Endothelial cell of umbilical vein (primary cell): ENCODE results near the gene CCR9. TPM values are rescaled to one million over a fixed set of nuclear protein-coding genes. Genes with fewer than 3 reads are reported as not detected.

Experiments used
- BruUV-seq: library from RNA; stranded (reverse); fragments of 400-500 nt; replicated peaks from 2 replicates; lab custom pipeline; 2021; lab: Mats Ljungman, UMichigan
- CTCF ChIA-PET: fragments of 300-600, 350-600 bp; sonication (Branson Sonifier 250); formaldehyde crosslinking; loops from one replicate; lab custom pipeline; 2021; ENCODE audit warnings: antibody characterized with exemption, inconsistent platforms; lab: Charles Lee
- POLR2A ChIA-PET: fragments of 300-600, 350-600 bp; sonication (Branson Sonifier 250); formaldehyde crosslinking; loops from one replicate; lab custom pipeline; 2021; ENCODE audit warnings: antibody characterized with exemption, inconsistent platforms; lab: Charles Lee
- DNase-seq: peaks from one replicate; pipeline ENCODE4 v3.0.0-alpha.2; 2011; ENCODE audit warnings: low read depth, low spot score
- FAIRE-seq: peaks from 2 replicates; lab custom pipeline; 2011; peaks lifted over from hg19 to GRCh38; lab: Jason Lieb, UNC
- H2AFZ ChIP-seq: 2 replicates; pipeline ENCODE4 v1.6.0; 2012; ENCODE audit warnings: low read depth, low read length, control low read depth, inconsistent platforms
- H3K27ac ChIP-seq: 2 replicates; pipeline ENCODE4 v1.5.1; 2011; ENCODE audit warnings: low read depth, mild to moderate bottlenecking, control low read depth, low read length, moderate library complexity; ENCODE audit not compliant: insufficient read depth
- H3K27me3 ChIP-seq, 2 experiments: 2 replicates each; pipeline versions ENCODE4 v1.6.0 to v1.6.1; 2011; ENCODE audit warnings: low read length in 2 of 2, mixed read lengths in 1 of 2; ENCODE audit not compliant: control insufficient read depth in 2 of 2, insufficient read depth in 2 of 2
- H3K36me3 ChIP-seq, 2 experiments: 2 replicates in 1 of 2; 3 replicates in 1 of 2; pipeline ENCODE4 v1.5.1; 2011; ENCODE audit warnings: low read length in 2 of 2, mild to moderate bottlenecking in 1 of 2, moderate library complexity in 1 of 2; ENCODE audit not compliant: control insufficient read depth in 2 of 2, insufficient read depth in 2 of 2; ENCODE audit errors: extremely low read depth in 1 of 2
- H3K4me1 ChIP-seq: 3 replicates; pipeline ENCODE4 v1.5.1; 2011; ENCODE audit warnings: mild to moderate bottlenecking, low read length; ENCODE audit not compliant: control insufficient read depth, insufficient read depth; ENCODE audit errors: extremely low read depth
- H3K4me2 ChIP-seq: 2 replicates; pipeline ENCODE4 v1.6.1; 2011; ENCODE audit warnings: low read length, control low read depth, mixed read lengths; ENCODE audit not compliant: insufficient read depth
- H3K4me3 ChIP-seq, 3 experiments: fragments of 200-600 bp in 1 of 3; sonication (generic), shearing (Covaris generic) in 1 of 3; replicated peaks in 1 of 3; 2 replicates each; pipeline ENCODE4 v1.5.1; 2011 to 2016; ENCODE audit warnings: control low read depth in 3 of 3, low read length in 3 of 3, mild to moderate bottlenecking in 2 of 3, inconsistent platforms in 1 of 3, low read depth in 1 of 3, moderate library complexity in 1 of 3; ENCODE audit not compliant: insufficient read depth in 1 of 3
- H3K79me2 ChIP-seq: 2 replicates; pipeline ENCODE4 v1.6.0; 2012; ENCODE audit warnings: low read length, inconsistent platforms; ENCODE audit not compliant: control insufficient read depth, insufficient read depth
- H3K9ac ChIP-seq: replicated peaks from 2 replicates; pipeline ENCODE3; 2011; ENCODE audit warnings: low read length, control low read depth; ENCODE audit not compliant: insufficient read depth; ENCODE audit errors: extremely low read depth
- H3K9me1 ChIP-seq: replicated peaks from 3 replicates; pipeline ENCODE4 v1.6.0; 2011; ENCODE audit warnings: mild to moderate bottlenecking, low read length; ENCODE audit not compliant: control insufficient read depth, insufficient read depth; ENCODE audit errors: extremely low read depth
- H3K9me3 ChIP-seq: replicated peaks from 2 replicates; pipeline ENCODE4 v1.5.1; 2012; ENCODE audit warnings: low read length, inconsistent platforms; ENCODE audit not compliant: control insufficient read depth, insufficient read depth
- H4K20me1 ChIP-seq: replicated peaks from 2 replicates; pipeline ENCODE3; 2011; ENCODE audit warnings: mild to moderate bottlenecking, low read length; ENCODE audit not compliant: control insufficient read depth, insufficient read depth; ENCODE audit errors: extremely low read depth
- EZH2 ChIP-seq: IDR thresholded peaks from 2 replicates; pipeline ENCODE4 v1.6.1; 2012; ENCODE audit warnings: borderline replicate concordance, low read depth, mild to moderate bottlenecking, moderate library complexity, low read length, inconsistent platforms; ENCODE audit not compliant: severe bottlenecking
- FOS ChIP-seq: IDR thresholded peaks from 2 replicates; pipeline ENCODE4 v1.6.1; 2011; ENCODE audit warnings: mild to moderate bottlenecking, low read length, moderate library complexity, borderline replicate concordance; ENCODE audit not compliant: insufficient read depth
- GATA2 ChIP-seq: IDR thresholded peaks from 2 replicates; pipeline ENCODE4 v1.7.0; 2011; ENCODE audit warnings: low read depth, mild to moderate bottlenecking, moderate library complexity, mixed read lengths, low read length; ENCODE audit not compliant: insufficient read length, insufficient read depth
- JUN ChIP-seq: IDR thresholded peaks from 2 replicates; pipeline ENCODE4 v1.6.1; 2011; ENCODE audit warnings: borderline replicate concordance, low read depth; ENCODE audit not compliant: insufficient read length, insufficient read depth
- MYC ChIP-seq: IDR thresholded peaks from one replicate; pipeline ENCODE4 v1.6.1; 2011; ENCODE audit warnings: mild to moderate bottlenecking, low read depth, low read length
- POLR2A ChIP-seq: IDR thresholded peaks from 2 replicates; pipeline ENCODE4 v1.6.1; 2012; ENCODE audit warnings: low read depth, mild to moderate bottlenecking, control low read depth, low read length
- POLR2AphosphoS5 ChIP-seq: IDR thresholded peaks from 2 replicates; pipeline ENCODE4 v1.6.1; 2012; ENCODE audit warnings: low read depth, mild to moderate bottlenecking, control low read depth, low read length, moderate library complexity; ENCODE audit not compliant: insufficient read depth
- dilution Hi-C: fragments of 300-500 bp; cut with MboI; formaldehyde crosslinking; loops from one replicate; pipeline ENCODE4 v1.15.0; 2019; ENCODE audit warnings: low sequenced_read_pairs; ENCODE audit not compliant: extremely low pct_ligation_motif_present
- intact Hi-C: fragments of 100-400 bp; cut with micrococcal nuclease; formaldehyde crosslinking; loops from one replicate; pipeline ENCODE4 v1.10.0; 2022
- polyA plus RNA-seq, 4 experiments: library from polyadenylated mRNA; depleted of rRNA in 3 of 4; stranded (reverse) in 3 of 4; unstranded in 1 of 4; fragments of >200 nt; gene quantifications; 2 replicates each; pipeline versions ENCODE4 v1.2.1 to v1.2.3, GENCODE V29; 2011 to 2012; ENCODE audit warnings: missing spikeins in 1 of 4
- total RNA-seq: library from RNA; stranded (reverse); gene quantifications from 2 replicates; pipeline ENCODE4 v1.2.3, GENCODE V29; 2021
- TF ChIP-seq, protein P1 (sequence below), 2 donors: IDR thresholded peaks; 1 replicate in 1 of 2; 2 replicates in 1 of 2; pipeline ENCODE4 v1.5.1; 2011; ENCODE audit warnings: low read length in 2 of 2, mild to moderate bottlenecking in 2 of 2, moderate library complexity in 2 of 2, control low read depth in 1 of 2, inconsistent platforms in 1 of 2, low read depth in 1 of 2; ENCODE audit not compliant: insufficient read depth in 1 of 2; ENCODE audit errors: extremely low read depth in 1 of 2
- TF ChIP-seq, protein P2 (sequence below): IDR thresholded peaks from 2 replicates; pipeline ENCODE4 v1.6.1; 2011; ENCODE audit not compliant: insufficient read depth, insufficient read length

The CCR9 gene
- total and polyA plus RNA-seq, 2 donors (not counting 3 experiments of a cell fraction or from before 2014, with no cell fraction given), result not detected

DNA sequence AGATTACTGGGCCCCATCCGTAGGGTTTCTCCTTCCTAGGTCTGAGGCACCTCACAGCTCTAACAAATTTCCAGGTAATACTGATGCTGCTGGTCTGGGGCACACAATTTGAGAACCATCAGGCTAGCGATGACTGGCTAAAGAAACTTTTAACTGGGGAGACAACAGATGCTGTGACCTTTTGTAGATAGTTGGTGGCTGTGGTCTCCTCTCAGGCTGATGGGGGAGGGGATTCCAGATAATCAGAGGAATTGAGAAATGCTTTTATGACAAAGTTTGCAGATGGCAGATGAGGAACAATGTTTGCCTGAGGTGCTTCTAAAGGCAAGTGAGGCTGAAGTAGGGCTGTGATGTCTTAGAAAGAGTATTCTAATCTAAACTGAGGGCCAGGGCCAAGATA, 13.8 kb upstream of the CCR9 start:
- H3K9me1 ChIP-seq, result no peaks in the 10 kb centered on the region
- H3K4me2 ChIP-seq, result no peak overlapping the region
- no peak overlapping the region for H3K4me3 ChIP-seq
- H3K79me2 ChIP-seq, result no peaks in the 10 kb centered on the region
- dilution Hi-C loops (no loop called here), intact Hi-C loops (no loop called here)
- TF ChIP-seq POLR2AphosphoS5 (no peak), GATA2 (no peak), POLR2A (no peak), JUN (no peak), MYC (no peak), EZH2 (no peak), FOS (no peak)
- TF ChIP-seq, protein P1, sequence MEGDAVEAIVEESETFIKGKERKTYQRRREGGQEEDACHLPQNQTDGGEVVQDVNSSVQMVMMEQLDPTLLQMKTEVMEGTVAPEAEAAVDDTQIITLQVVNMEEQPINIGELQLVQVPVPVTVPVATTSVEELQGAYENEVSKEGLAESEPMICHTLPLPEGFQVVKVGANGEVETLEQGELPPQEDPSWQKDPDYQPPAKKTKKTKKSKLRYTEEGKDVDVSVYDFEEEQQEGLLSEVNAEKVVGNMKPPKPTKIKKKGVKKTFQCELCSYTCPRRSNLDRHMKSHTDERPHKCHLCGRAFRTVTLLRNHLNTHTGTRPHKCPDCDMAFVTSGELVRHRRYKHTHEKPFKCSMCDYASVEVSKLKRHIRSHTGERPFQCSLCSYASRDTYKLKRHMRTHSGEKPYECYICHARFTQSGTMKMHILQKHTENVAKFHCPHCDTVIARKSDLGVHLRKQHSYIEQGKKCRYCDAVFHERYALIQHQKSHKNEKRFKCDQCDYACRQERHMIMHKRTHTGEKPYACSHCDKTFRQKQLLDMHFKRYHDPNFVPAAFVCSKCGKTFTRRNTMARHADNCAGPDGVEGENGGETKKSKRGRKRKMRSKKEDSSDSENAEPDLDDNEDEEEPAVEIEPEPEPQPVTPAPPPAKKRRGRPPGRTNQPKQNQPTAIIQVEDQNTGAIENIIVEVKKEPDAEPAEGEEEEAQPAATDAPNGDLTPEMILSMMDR (IDR thresholded peaks at IDR 0.05; ENCODE audit: extremely low read depth in 1 of 2, insufficient read depth in 1 of 2, low read depth in 1 of 2, low read length in 2 of 2), result no peak
- TF ChIP-seq, protein P2, sequence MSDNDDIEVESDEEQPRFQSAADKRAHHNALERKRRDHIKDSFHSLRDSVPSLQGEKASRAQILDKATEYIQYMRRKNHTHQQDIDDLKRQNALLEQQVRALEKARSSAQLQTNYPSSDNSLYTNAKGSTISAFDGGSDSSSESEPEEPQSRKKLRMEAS, result no peak
- no peaks in the 10 kb centered on the region for H4K20me1 ChIP-seq
- ChIA-PET POLR2A (no interaction called here), CTCF (interaction anchor here (0.8 to 1.0 kb wide), 2 partner anchors 11 to 57 kb away, joined by 3 read pairs; no protein-coding TSS in a partner anchor)
- H3K27ac ChIP-seq, result no peak overlapping the region
- H3K4me1 ChIP-seq, result no peaks in the 10 kb centered on the region
- H3K9ac ChIP-seq, result no peak overlapping the region
- no peak for DNase-seq
- no peak for FAIRE-seq
- no TSS peak for BruUV-seq
- no peaks in the 10 kb centered on the region for H3K36me3 ChIP-seq
- H3K27me3 ChIP-seq, result peaks cover 5 to 8% of the 10 kb centered on the region in 2 experiments
- H2AFZ ChIP-seq, result no peak overlapping the region
- no peaks in the 10 kb centered on the region for H3K9me3 ChIP-seq
